Right lobe of liver (tissue), 4 donors: ENCODE measurements around the gene HDGFL2.

Experiments used
- POLR2A ChIP-seq: fragments of 450-650 bp; IDR thresholded peaks from one replicate; pipeline ENCODE4 v1.6.1; 2017; ENCODE audit warnings: antibody characterized with exemption, mild to moderate bottlenecking
- TF ChIP-seq, protein P1 (sequence below), 4 donors: fragments of 200-600 bp in 3 of 4; fragments of 450-650 bp in 1 of 4; IDR thresholded peaks; one replicate each; pipeline versions ENCODE4 v1.5.1 to v1.8.0; 2016 to 2022; ENCODE audit warnings: antibody characterized with exemption in 4 of 4, mild to moderate bottlenecking in 2 of 4
- donor health status: DM: no; HTN: no; CAD: no.
- donor health status: DM: no; HTN: no; CAD: no.
- donor health status: DM: no; HTN: yes; CAD: no.

DNA sequence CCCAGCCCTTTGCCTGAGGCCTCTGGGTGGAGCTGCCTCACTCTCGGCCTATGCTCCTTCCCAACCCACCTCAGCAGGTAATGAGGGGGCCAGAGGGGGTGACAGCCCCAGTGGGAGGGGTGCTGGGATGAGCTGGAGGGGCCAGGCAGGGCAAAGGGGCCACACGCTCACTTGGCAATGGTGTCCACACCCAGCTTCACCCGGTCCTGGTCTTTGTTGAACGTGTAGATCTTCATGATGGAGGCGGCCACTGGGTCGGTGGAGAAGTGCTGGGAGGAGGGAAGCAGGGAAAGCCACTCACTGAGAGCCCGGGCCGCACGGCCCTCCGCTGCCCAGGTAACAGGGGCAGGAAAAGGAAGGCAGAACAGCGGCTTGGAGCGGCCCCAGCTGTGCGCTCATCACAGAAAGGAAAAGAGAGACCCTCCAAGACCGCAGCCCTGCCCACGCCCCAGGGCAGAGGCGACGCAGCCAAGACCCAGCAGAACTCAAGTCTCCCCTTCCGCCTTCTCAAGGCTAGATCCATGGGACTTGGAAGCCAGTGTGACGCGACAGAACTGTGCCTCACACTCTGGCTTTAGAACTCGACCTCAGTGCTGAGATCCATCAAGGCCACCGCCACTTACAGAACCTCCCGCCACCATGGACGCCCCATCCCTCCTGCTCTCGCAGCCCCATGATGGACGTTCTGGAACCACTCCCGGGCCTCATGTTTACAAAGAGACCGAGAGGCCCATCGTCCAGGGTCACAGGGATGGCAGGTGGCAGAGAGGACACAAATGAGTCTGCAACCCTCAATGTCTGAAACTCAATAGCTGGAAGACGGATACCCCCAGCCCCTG, 23.7 kb upstream of the HDGFL2 start:
- TF ChIP-seq, protein P1, sequence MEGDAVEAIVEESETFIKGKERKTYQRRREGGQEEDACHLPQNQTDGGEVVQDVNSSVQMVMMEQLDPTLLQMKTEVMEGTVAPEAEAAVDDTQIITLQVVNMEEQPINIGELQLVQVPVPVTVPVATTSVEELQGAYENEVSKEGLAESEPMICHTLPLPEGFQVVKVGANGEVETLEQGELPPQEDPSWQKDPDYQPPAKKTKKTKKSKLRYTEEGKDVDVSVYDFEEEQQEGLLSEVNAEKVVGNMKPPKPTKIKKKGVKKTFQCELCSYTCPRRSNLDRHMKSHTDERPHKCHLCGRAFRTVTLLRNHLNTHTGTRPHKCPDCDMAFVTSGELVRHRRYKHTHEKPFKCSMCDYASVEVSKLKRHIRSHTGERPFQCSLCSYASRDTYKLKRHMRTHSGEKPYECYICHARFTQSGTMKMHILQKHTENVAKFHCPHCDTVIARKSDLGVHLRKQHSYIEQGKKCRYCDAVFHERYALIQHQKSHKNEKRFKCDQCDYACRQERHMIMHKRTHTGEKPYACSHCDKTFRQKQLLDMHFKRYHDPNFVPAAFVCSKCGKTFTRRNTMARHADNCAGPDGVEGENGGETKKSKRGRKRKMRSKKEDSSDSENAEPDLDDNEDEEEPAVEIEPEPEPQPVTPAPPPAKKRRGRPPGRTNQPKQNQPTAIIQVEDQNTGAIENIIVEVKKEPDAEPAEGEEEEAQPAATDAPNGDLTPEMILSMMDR (IDR thresholded peaks at IDR 0.05) = no peak
- no peak for TF ChIP-seq POLR2A
